Muscle of leg (tissue), 11 donors: ENCODE results near the gene PID1. TPM values are rescaled to one million over a fixed set of nuclear protein-coding genes. Genes with fewer than 3 reads are reported as not detected.

Source experiments
- DNase-seq: peaks from one replicate; pipeline ENCODE4 v3.0.0; 2013
- H3K27ac ChIP-seq: one replicate; pipeline ENCODE4 v1.5.1; 2013; ENCODE audit warnings: mild to moderate bottlenecking, low read length, control low read depth
- H3K27me3 ChIP-seq: one replicate; pipeline ENCODE4 v1.6.1; 2013; ENCODE audit warnings: low read length; ENCODE audit not compliant: control insufficient read depth, insufficient read depth
- H3K36me3 ChIP-seq: one replicate; pipeline ENCODE4 v1.6.1; 2013; ENCODE audit warnings: low read length; ENCODE audit not compliant: control insufficient read depth, insufficient read depth
- H3K4me1 ChIP-seq: one replicate; pipeline ENCODE4 v1.6.1; 2013; ENCODE audit warnings: low read length; ENCODE audit not compliant: control insufficient read depth, insufficient read depth
- H3K4me3 ChIP-seq: one replicate; pipeline ENCODE4 v1.5.1; 2013; ENCODE audit warnings: low read length, control low read depth
- H3K9me3 ChIP-seq: replicated peaks from 2 replicates; pipeline ENCODE4 v1.6.1; 2013; ENCODE audit warnings: low read depth, low read length; ENCODE audit not compliant: control insufficient read depth
- WGBS: methylation state at CpG from one replicate; pipeline ENCODE4 v1.1.5; 2013; ENCODE audit warnings: missing lambda C conversion rate; ENCODE audit not compliant: insufficient coverage; 5-methylcytosine and 5-hydroxymethylcytosine counted together
- polyA plus RNA-seq, 8 donors: library from polyadenylated mRNA; unstranded; fragments of 120-200 nt; gene quantifications; one replicate each; pipeline versions ENCODE4 v1.2.1 to v1.2.3, GENCODE V29; 2013; ENCODE audit warnings: inconsistent platforms in 1 of 8, low replicate concordance in 1 of 8; ENCODE audit not compliant: insufficient read length in 8 of 8, insufficient read depth in 1 of 8
- total RNA-seq: library from RNA; stranded (reverse); fragments of 120-200 nt; gene quantifications from one replicate; pipeline ENCODE4 v1.2.4, GENCODE V29; 2013

Gene PID1
- total and polyA plus RNA-seq, 9 donors: 15.6 to 32.8 (median 28.4) TPM

DNA sequence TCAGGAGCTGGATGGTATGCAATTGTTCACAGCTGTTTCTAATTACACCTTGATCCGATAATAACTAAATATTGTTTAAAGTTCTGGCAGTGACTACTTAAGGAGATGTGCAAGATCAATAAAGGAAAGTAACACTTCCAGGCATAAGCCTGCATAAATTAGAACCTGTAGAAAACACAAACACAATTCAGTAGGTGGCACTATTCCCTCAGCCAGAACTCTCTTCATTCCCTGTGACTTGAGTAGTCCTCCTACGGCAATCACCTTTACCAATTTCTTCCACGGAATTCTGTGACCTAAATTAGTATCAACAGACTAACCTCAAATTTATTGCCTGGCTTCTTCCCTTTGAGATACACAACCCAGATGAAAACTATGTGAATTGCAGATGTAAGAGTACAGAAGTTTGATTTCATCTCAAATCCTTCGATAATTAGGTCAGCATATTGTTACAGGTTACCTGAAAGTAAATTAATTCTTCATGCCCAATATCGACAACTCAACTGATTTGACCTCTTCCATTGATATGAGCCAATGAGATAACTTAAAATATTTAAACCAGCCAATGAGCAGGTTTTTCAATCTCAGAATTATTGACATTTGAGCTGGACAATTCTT lies 137.8 kb downstream of the PID1 start:
- Histone ChIP-seq H3K4me1 (peaks cover 9% of the 10 kb centered on the region), H3K4me3 (no peak overlapping the region), H3K9me3 (peaks cover 4% of the 10 kb centered on the region), H3K27ac (no peak overlapping the region), H3K27me3 (no peaks in the 10 kb centered on the region), H3K36me3 (no peaks in the 10 kb centered on the region)
- WGBS: 17% methylated on average over 1 of the region's 5 CpGs
- DNase-seq: peak; percentile 68

DNA sequence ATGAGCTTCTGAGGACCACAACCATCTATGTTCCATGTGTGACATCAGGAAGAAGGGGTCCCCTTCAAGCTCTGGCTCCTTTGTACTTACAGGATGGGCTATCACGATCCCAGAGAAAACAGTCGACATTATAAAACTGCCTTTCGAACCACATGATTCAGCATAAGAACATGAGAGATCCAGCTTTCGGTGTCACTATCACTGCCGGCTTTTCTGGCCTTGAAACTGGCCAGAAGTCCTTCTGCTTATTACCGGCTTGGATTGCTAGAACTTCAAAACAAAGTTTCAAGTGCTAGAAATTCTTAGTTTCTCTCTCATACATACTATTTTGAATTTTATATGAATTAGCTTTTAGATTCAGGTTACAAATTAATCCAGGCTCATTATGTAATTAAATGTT lies 138.9 kb downstream of the PID1 start:
- peaks cover 9% of the 10 kb centered on the region for H3K4me1 ChIP-seq
- WGBS: 71% methylated on average over 4 of the region's 6 CpGs
- no peak overlapping the region for H3K4me3 ChIP-seq
- no peak overlapping the region for H3K27ac ChIP-seq
- H3K9me3 ChIP-seq: peaks cover 4% of the 10 kb centered on the region
- H3K36me3 ChIP-seq: no peaks in the 10 kb centered on the region
- H3K27me3 ChIP-seq: no peaks in the 10 kb centered on the region
- DNase-seq: no peak

DNA sequence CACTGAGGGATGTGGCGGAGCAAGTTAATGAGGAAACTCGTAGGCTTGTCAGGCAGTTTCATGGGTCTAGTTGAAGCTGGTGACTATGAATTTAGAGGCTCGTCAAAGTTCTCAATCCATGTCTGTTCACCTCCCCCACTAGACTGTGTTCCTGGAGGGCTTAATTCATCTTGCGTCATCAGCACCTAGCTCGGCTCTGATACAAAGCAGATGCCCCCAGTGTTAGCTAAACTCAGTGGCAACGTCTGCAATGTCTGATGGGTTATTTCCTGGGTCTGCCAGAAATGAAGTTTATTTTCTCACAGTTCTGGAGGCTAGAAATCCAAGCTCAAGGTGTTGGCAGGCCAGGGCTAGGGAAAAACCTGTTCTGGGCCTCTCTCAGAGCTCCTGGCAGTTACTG lies 140.6 kb downstream of the PID1 start:
- no peak for DNase-seq
- peaks cover 9% of the 10 kb centered on the region for H3K4me1 ChIP-seq
- no peak overlapping the region for H3K4me3 ChIP-seq
- no peaks in the 10 kb centered on the region for H3K9me3 ChIP-seq
- H3K27ac ChIP-seq: no peak overlapping the region
- H3K27me3 ChIP-seq: no peaks in the 10 kb centered on the region
- H3K36me3 ChIP-seq: no peaks in the 10 kb centered on the region
- 57% methylated on average over 4 of the region's 6 CpGs for WGBS

DNA sequence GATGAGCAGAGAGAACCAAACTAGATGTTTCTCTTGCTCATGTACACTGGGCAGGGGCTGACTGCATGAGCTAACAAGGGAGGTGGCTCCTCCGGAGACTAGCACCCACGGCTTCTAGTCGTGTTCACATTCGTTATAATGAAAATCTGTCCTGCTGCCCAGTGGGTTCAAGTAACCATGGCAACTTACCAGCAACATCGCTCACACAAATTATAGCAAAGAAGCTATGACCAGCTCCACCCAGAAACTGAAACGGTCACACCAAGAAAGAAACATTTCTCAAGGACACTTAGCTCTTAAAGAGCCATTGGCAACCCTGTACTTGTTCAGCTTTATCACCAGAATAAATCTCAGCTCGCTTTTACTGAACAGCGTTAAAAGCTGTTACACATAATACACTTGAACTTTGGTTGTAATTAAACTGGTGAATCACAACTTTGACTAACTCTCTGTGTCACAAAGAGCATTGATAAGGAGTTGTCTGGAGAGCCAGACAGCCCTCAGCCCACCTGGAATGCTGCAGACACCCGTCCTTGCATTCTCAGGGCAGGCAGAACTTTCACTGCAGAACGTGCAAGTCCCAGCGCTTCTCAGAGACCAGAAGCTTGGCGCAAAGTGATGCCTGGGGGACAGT lies 141.2 kb downstream of the PID1 start:
- Histone ChIP-seq H3K27me3 (no peaks in the 10 kb centered on the region), H3K9me3 (peaks cover 3% of the 10 kb centered on the region), H3K4me1 (peaks cover 9% of the 10 kb centered on the region), H3K4me3 (no peak overlapping the region), H3K36me3 (no peaks in the 10 kb centered on the region), H3K27ac (no peak overlapping the region)
- DNase-seq: peak; percentile 55
- 48% methylated on average over 4 of the region's 12 CpGs for WGBS

DNA sequence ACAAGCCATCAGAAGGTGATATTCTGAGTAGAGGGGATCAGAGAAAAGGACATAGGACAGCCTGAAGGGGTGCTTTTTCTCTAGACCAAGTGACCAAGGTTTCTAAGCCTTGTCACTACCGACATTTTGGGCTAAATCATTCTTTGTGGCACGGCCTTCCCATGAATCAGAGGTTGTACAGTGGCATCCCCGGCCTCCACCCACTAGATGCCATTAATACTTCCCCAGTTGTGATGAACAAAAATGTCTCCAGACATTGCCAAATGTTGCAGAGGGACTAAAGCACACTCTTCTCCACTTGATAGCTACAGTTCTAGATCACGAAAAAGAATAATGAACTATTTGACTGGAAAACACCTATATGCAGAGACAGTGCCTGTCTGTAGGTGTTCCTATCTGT lies 143.6 kb downstream of the PID1 start:
- 86% methylated on average over 3 of the region's 4 CpGs for WGBS
- DNase-seq: no peak
- H3K27me3 ChIP-seq: no peaks in the 10 kb centered on the region
- H3K27ac ChIP-seq: no peak overlapping the region
- peaks cover 9% of the 10 kb centered on the region for H3K4me1 ChIP-seq
- no peak overlapping the region for H3K4me3 ChIP-seq
- peaks cover 5% of the 10 kb centered on the region for H3K9me3 ChIP-seq
- H3K36me3 ChIP-seq: no peaks in the 10 kb centered on the region

DNA sequence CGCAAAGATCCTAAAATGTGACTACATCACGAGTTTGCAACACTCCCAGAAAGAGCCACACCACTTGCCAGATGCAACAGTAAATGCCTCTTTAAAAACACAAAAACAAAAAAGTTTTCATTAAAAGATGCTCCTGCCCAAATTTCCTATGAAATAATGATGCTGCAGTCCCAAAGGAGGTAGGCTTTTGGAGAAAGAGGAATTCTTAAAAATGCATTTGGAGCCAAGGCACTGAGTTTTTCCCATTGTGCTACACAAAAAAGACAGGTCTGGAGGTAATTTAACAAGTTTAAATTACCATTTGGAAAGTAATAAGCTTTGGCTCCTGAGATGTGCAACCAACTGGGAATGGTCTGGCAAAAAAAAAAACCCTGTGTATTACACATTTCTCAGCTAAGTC lies 145.0 kb downstream of the PID1 start:
- Histone ChIP-seq H3K27ac (peak overlapping the region; percentile 53), H3K9me3 (peaks cover 5% of the 10 kb centered on the region)

DNA sequence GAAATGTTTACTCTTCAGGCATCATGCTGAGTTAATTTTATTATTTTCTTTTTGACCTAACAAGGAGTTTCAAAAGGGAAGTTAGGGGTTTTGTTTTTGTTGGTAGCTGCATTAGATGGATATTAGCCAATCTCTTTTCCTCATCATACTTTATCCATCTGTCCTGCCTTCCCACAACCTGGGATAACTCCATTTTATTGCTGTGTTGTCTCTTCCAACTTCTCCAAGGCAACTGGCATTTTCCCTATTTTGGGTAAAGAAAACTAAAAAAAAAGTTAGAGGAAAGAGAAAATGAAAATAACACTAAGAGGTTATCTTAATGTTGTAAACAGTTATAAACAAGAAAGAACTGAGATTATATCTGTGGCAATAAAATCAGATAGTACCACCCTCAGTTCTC lies 147.0 kb downstream of the PID1 start:
- peaks cover 7% of the 10 kb centered on the region for H3K9me3 ChIP-seq
- DNase-seq: peak; percentile 33
- no peaks in the 10 kb centered on the region for H3K4me1 ChIP-seq
- no peak overlapping the region for H3K4me3 ChIP-seq
- no peaks in the 10 kb centered on the region for H3K36me3 ChIP-seq
- H3K27me3 ChIP-seq: no peaks in the 10 kb centered on the region
- H3K27ac ChIP-seq: no peak overlapping the region

More for the DNA sequence above, 145.0 kb downstream of the PID1 start:
- no peaks in the 10 kb centered on the region for H3K36me3 ChIP-seq
- DNase-seq: peak; percentile 95
- H3K27me3 ChIP-seq: no peaks in the 10 kb centered on the region
- H3K4me3 ChIP-seq: no peak overlapping the region
- H3K4me1 ChIP-seq: peaks cover 9% of the 10 kb centered on the region
- WGBS: 50% methylated on average over 2 of the region's 2 CpGs

DNA sequence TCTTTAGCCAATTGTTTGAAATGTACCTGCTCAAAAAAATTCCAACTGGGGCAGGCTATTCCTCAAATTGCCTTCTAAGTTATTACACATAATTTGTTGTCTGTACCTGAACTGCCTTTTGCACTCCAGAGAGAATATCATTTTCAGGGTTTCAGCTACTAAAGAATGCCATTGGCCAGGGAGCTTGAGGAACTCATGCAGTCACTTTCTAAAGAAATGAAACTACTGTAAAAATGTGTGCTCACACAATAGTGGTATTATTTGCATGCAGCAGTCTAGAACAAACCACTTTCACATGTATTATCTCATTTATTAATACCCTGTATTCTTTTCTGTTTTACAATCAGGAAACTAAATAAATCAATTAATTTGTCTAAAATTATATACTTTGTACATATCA lies 152.2 kb downstream of the PID1 start:
- no peaks in the 10 kb centered on the region for H3K36me3 ChIP-seq
- no peak overlapping the region for H3K27ac ChIP-seq
- H3K4me3 ChIP-seq: no peak overlapping the region
- DNase-seq: no peak
- H3K9me3 ChIP-seq: peaks cover 4% of the 10 kb centered on the region
- no peaks in the 10 kb centered on the region for H3K27me3 ChIP-seq
- H3K4me1 ChIP-seq: no peaks in the 10 kb centered on the region

DNA sequence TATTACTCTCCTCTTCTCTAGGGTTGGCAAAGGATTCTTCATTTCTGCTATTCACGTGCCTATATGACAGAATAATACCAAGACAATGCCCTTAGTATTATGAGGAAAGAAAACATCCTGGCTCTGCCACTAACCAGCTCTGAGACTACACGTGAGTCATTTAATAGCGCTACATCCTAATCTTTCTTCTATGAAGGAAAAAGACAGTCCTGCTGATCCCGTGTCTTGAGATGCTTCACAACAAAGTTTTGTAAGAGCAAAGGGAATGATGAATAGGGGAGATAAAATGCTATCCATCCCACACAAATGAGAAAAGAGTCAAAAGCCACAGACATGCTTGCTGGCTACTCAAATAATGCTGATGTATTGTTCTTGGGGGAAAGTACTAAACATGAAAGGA lies 152.8 kb downstream of the PID1 start:
- H3K27ac ChIP-seq: no peak overlapping the region
- no peak for DNase-seq
- no CpG with 5 or more reads among the region's 4 CpGs for WGBS
- H3K36me3 ChIP-seq: no peaks in the 10 kb centered on the region
- no peak overlapping the region for H3K4me3 ChIP-seq
- H3K9me3 ChIP-seq: peaks cover 3% of the 10 kb centered on the region
- H3K27me3 ChIP-seq: no peaks in the 10 kb centered on the region
- H3K4me1 ChIP-seq: no peaks in the 10 kb centered on the region

DNA sequence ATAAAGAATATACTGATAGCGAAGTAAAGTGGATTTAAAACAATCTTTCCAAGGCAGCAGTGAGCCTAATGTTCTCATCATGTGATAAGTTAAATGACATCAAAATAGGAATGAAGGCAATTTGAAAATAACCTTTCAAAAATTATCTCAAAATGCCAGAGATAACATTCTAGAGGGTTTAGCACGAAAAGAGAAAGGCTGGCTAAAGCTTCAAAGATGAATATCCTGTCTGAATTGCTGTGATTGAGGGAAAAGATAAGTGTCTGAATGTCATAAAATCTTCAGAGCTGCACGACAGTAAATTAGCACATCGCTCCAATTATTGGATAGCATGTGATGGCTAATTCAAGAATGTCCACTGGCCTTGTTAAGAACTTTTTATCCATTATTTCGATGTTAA lies 159.3 kb downstream of the PID1 start:
- Histone ChIP-seq H3K4me1 (peaks cover 2% of the 10 kb centered on the region), H3K27ac (no peak overlapping the region), H3K4me3 (no peak overlapping the region), H3K36me3 (no peaks in the 10 kb centered on the region), H3K9me3 (no peaks in the 10 kb centered on the region), H3K27me3 (no peaks in the 10 kb centered on the region)
- no peak for DNase-seq
- no CpG with 5 or more reads among the region's 5 CpGs for WGBS

DNA sequence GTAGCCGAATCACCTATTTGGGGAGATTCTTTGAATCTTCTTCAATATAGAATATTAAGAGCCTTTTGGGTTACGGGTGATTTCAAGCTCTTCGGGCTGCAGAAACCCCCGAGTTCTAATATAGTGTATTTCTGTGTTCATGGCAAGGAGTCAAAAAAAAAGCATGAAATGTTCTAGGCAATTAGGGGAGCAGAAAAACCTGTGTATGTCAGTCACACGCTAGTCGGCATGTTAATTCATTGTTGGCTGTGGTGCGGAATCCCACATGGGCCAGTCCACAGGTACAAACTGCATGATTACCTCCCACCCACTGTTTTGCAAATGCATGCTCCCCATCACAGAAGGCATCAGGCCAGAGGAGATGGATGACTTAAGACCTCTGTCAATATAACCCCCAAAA lies 161.9 kb downstream of the PID1 start:
- no peaks in the 10 kb centered on the region for H3K36me3 ChIP-seq
- WGBS: 84% methylated on average over 3 of the region's 7 CpGs
- no peak for DNase-seq

More for the DNA sequence above, 161.9 kb downstream of the PID1 start:
- Histone ChIP-seq H3K4me3 (no peak overlapping the region), H3K27ac (no peak overlapping the region), H3K4me1 (peaks cover 2% of the 10 kb centered on the region), H3K27me3 (no peaks in the 10 kb centered on the region), H3K9me3 (no peaks in the 10 kb centered on the region)
